Sciatic nerve (tissue), 2 donors: ENCODE data around the gene SRGAP2B. TPM values are rescaled to one million over a fixed set of nuclear protein-coding genes. Genes with fewer than 3 reads are reported as not detected.
"Not testable (repeated sequence)": the region's sequence is repeated elsewhere in the genome, so short reads cannot be mapped to it uniquely, and the experiment has no call there.

Experiments used
- ATAC-seq: fragments of 200-7000 bp; cut with Tn5 transposase; one replicate; pipeline ENCODE4 v1.9.1; 2020; ENCODE audit warnings: mild to moderate bottlenecking, moderate library complexity
- DNase-seq: peaks from one replicate; pipeline ENCODE4 v3.0.0-alpha.2; 2020; ENCODE audit warnings: low spot score
- intact Hi-C: fragments of 100-400 bp; cut with DNase I; formaldehyde crosslinking; loops from one replicate; pipeline ENCODE4 v1.14.2; 2022
- total RNA-seq: library from RNA; stranded (reverse); fragmentation: NEBNext Ultra II Directional; extraction: Animal tissue kit (Norgen Biotek cat#: 25700); gene quantifications from one replicate; pipeline ENCODE4 v1.2.1, GENCODE V29; 2021
- donor health status: DM: no; HTN: no; CAD: no.
- donor health status: DM: no; HTN: no; CAD: no.

Gene SRGAP2B
- total RNA-seq, 1 donor from 2014 or later, result 89.4 TPM

DNA sequence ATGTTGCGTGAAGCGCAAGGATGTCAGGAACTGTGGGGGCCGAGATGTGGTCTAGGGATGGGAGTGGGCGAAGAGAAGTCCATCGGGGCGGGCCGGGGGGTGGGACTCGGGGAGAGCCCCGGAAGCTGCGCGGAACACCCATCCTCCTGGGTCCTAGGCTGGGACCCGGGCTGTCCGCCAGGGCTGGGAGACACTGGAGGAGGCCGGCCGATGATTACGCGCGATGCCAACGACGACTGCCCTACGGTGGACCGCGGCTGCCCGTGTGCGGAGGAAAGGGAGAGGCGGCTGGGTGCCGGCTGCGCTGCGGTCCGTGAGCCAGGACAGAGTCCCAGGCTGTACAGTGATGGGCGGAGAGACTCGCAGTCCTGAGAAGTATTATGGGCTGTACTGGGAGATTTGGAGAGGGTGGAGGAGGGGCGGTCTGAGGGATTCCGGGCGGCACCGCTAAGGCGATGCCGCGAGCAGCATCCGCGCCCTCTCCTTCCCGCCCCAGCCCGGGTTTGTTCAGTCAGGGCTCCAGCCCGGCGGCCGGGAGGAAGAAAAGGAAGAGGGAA is 395 bp downstream of the SRGAP2B start:
- intact Hi-C loops, result not testable (repeated sequence)
- DNase-seq (peak; percentile 51), ATAC-seq (peak; percentile 67)

DNA sequence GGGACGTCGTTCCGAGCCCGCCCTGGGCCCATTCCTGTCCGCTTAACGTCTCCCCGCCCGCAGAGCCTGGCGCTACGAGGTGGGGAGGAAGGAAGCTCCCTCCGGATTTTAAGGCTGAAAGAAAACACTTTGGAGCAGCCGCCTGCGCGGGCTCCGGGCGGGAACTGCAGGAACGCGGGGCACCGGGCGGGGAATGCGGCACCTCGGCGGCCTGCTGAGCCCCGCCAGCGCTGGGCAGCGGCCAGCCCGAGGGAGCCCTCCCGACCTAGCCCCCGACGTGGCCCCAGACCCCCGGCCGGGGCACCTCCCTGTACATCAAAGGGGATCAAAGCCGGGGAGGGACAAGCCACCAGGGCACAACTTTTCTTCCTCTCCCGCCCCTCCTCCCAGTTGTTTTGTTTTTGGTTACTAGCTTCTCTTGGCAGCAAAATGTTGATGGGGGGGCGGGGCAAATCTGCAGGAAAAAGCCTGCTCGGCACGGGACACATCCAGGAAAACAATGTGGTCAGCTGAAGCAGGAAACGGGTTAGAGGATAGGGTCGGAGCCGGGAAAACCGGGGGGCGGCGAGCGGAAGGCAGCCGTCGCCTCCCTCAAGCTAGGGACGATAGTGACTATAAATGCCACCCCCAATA is 1.5 kb downstream of the SRGAP2B start:
- intact Hi-C loops, ATAC-seq: not testable (repeated sequence)
- DNase-seq, result peak; percentile 80

DNA sequence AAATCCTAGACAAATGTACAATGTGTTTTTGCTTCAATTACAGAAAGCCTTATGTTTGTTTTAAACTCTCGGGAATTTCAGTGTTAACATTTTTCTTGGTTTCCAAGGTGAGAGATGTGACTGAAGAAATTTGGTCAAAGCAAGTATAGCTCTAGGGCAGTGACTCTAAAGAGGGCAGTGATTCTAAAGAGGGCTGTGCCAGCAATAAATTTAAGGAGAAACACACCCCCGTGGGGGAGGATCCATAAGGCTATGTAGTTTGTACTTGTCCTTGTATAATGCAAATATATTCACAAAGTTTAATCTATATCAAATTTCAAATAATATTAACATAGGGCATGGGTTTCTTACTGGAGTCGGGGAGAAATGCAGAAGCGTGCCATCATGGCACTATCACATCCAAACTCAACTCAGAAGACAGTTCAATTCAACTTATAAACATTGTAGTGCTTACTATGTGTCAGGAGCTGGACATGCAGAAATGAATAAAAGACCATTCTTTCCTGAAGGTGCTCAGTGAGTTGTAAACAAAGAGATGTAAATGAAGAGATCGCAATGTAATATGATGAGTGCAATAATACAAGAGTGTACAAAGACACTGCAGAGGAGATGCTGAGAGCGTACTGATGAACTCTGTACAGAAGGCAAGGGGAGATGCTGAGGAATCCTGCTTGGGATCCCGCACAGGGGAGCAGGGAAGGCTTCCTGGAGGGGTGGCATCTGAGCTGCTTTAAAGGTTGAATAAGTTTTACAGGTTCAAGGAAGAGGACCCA is 12.5 kb downstream of the SRGAP2B start:
- ATAC-seq, DNase-seq, intact Hi-C loops: not testable (repeated sequence)

DNA sequence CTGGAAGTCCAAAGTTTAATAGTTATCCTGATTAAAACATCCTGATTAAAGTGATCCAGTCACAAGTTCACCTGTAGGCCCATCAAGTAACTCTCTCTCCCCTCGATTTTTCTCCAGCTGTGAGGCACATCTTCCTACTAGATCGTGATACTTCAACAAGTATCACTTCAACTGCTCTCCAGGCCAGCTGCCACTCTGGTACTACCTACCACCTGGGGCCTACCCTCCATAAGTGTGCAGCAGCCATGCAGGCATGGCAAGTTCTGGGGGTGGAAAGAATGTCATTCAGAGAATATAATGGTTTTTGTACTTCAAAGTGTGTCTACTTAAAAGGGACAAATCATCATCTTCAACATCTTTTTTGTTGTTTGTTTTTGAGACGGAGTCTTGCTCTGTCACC is 14.9 kb downstream of the SRGAP2B start:
- ATAC-seq, DNase-seq, intact Hi-C loops: not testable (repeated sequence)

DNA sequence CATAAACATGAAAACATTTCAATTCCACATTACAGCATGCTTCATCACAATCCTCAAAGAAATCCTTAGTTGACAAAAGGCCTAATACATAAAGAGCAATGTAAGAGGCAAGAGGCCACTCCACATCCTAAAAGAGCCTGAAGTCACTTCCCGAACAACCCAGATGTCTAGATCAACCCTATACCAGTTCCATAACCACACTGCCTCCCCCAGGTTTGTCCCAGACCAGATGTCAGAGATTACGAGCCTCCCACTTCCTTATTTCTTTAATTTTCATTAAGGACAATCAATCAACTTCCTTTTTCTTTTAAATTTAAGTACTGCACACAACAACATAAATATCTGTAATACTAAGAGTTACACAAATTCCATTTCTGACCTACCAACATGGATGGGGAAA is 15.4 kb downstream of the SRGAP2B start:
- DNase-seq, intact Hi-C loops: not testable (repeated sequence)
- ATAC-seq, result peak; percentile 54

DNA sequence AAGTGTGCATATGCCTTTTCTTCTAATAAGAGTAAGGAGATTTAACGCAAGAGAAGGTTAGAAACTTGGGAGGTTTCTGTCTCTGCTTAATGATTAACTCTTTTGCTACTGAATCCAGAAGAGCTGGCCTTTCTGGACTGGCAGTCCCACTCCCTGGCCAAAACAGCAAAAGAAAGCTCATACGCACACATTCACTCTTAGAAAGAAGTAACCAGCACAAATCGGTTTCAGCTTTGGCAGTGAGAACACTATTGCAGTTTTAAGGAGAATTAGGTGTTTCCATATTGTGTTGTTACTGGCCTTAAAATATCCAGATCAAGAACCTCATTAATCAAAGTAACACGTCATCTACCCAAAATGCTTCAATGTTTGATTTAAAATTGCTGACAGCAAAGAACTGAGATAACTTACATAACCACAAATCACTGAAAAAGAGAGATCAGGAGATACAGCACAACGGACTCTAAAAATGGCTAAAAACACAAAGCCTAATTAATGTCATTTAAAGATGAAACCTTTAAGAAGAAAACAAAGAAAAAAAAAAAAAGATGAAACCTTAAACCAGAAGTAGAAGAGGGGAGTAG is 16.2 kb downstream of the SRGAP2B start:
- intact Hi-C loops, ATAC-seq, DNase-seq: not testable (repeated sequence)

DNA sequence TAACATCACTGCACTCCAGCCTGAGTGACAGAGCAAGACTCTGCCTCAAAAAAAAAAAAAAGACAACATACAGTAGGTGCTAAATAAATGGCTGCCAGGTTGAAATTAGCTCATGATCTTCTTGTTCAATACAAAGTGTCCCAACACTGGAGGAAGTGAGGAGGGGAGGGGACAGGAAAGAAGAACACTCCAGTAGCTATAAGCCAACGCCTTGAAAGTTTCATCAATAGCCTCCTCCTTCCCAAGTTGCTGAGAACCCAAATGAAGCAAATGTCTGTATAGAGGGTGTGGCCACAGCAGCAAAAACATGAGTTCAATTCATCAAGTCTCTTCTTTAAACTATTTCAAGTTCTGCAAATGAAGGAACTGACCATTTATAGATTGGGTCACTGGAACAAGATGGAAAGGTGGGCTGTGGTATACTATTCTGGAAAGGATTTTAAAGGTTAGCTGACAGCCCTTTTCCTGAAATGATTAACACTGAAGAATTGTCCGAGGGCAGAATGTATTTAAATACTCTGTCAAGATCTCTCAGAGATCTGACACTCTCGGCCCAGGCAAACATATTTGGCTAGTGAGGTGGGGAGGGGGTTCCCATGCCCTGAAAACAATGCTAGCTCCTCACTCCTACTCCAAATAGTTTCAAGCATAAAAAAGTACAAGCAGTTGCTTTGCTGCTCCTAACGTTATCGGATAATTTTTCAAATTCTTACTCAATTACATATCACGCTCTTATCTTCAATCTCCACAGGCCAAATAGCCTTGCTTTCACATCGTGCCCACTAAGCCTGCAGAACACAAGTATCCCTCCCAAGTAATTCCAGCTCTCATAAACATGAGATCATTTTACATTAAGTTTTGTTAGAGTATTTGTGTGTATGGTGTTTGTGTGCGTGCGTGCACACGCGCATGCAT is 17.0 kb downstream of the SRGAP2B start:
- intact Hi-C loops, DNase-seq, ATAC-seq: not testable (repeated sequence)

DNA sequence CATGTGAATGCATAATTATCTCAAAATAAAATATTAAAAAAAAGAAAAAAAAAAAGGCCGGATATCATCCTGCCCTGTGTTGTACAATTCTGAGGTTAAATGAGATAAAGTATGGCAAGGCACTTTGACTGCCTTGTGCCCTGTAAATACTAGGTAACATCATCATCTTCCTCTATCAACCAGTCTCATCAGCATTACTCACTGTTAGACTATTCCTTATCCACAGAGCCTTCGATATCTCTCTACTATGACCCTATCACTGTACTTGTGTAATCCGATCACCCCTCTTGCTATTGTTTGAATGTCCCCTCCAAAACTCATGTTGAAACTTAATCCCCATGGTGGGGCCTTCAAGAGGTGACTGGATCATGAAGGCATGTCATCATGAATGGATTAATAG is 18.3 kb downstream of the SRGAP2B start:
- ATAC-seq, DNase-seq, intact Hi-C loops: not testable (repeated sequence)

DNA sequence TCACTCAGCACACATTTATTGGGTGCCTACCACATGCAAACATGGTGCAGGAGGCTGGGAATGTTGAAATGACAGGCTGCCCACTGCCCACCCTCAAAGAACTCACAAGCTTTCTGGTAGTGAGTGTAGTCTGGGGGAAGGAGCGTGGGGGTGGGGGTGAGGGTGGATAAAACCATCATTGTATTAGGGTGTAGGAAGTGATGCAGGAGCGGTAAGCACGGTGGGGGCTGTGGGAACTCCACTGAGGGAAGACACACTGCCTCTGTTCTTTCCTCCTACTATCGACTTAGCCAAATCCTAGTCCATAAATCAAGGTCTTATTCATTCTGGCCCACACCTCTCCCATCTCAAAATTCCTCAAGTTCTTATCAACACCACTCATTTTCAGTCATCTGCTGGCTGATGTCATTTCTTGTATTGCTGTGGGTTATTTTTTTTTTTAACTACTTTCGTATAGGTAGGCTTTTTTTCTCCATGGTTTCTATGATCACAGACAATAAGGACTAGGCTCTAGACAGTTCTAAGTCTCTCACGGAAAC is 21.0 kb downstream of the SRGAP2B start:
- peak; percentile 80 for ATAC-seq

DNA sequence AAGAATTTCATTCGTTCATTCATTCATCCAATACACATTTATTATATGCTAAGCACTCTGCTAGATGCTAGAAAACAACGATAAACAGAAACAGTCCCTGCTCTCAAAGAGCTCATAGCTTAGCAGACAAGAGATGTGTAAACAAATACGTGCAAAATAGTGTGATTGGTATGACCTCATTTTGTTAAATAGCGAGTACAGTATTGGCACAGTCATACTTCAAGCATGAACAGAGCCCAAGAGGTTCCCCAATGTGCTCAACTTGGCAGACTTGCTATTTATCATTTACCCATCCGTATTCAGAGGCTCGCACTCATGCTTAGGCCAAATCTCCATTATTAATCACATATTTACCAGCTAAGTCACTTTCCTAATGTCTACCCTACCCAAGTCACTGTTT is 23.6 kb downstream of the SRGAP2B start:
- ATAC-seq, intact Hi-C loops, DNase-seq: not testable (repeated sequence)

More for the DNA sequence above, 21.0 kb downstream of the SRGAP2B start:
- intact Hi-C loops, DNase-seq: not testable (repeated sequence)

DNA sequence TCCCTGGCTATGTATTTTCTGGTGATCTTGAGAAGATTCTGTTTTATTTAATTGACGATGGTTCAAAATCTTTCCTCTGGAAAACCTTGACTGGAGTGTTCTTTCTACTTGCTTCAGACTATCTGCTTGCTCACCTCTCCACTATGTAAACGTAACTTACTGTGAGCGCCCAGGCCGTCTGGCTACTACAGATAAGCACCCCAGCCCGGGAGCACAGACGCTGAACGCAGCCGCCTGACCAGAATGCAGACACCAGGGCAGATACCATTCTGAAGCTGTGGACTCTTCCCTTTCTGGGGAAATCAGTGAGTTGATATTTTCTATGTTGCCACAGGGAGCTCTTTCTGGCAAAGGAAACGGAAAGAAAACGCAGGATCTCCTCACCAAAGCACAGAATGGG is 28.6 kb downstream of the SRGAP2B start:
- DNase-seq, intact Hi-C loops, ATAC-seq: not testable (repeated sequence)

DNA sequence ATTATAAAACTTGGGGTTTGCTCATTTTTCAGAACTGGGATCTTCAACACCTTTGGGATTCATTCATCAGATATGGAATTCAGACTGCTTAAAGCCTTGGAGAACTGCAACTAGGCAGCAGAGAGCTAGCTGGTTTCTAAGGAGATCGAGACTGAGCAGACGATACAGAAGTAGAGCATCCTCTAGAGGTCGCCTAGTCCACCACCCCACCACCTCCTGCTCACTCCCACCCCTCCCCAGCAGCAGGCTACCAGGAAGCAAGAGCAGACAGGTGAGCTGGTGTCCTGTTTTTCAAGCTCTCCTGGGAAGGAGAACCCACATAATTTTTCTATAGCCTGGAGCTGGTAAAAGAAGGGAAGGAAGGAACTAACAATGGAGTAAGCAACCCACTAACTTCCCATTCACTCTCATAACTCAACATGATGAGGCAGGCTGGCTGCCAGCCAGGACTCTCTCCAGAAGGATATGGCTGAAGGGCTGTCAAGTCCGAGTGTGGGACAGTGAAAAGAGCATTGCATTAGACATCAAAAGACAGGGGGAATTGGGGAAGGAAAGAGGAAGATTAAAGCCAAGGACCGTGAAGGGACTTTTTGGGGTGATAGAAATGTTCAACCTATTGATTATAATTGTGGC is 29.8 kb downstream of the SRGAP2B start:
- intact Hi-C loops, DNase-seq: not testable (repeated sequence)
- ATAC-seq, result peak; percentile 76

DNA sequence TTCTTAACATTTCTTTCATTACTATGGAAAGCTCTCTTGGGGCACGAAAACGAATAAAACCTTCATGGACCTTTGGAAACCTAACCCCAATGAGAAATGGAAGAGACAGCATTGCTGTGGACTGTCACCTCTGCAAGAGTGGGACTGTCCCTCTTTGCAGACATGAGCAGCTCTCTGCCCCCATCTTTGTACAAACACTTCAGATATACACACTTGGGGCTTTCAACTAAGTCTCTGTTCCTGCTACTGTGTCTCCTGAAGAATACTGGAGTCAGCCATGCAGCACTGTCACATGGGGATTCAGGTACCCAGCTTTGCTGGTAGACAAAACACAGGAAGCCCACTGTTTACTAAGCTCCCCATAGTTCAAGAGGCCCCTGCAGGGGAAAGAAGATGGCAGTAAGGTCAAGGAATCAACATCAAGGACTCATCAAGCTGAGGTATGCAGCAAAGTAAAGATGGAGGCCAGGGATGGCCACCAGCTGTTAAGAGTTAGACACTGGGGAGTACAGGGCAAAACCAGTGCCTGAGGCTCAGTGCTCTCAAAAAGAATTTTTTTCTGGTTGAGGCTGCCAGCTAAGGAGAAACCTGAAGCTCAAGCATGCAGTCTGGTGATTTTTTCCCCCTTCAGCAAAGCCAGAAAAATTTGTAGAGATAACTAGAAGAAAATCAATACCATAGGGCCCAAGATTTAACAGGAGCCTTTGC is 31.0 kb downstream of the SRGAP2B start:
- ATAC-seq, intact Hi-C loops, DNase-seq: not testable (repeated sequence)

DNA sequence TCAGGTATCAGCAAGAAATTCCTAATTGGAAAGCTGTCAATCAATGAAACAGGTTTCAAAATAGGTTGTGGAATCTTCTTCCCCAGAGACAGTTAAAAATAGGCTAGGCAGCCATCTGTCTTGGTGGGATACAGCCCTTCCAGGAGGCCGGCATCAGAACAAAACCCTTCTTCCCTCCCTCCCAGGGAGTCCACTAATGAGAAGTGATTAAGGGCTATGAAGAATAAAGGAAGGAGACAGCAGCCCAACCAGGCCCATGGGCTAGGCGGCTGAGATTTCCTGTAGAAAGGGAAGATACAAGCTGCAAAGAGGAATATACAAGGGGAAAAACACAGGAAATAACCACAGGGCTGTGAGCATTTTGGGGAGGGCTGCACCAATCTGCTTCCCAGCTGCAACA is 31.8 kb downstream of the SRGAP2B start:
- ATAC-seq, DNase-seq, intact Hi-C loops: not testable (repeated sequence)

DNA sequence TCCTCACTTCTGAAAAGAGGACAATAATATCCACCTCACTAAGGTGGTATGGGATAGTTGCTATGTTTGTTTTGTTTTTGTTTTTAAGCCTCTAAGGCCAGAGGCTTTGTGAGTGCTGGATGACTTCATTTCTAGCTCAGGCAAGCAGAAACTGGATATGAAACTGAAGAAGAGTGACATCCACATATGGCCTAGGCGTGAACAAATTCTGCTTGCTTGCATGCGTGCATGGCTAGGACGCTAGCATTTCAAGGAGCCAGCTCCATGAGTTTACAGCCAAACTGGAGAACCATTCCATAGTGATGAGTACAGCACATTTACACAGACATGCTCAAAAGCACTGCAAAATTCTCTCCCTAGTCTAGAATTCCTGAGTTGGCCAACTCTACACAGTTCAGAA is 36.9 kb downstream of the SRGAP2B start:
- DNase-seq, intact Hi-C loops: not testable (repeated sequence)
- peak; percentile 55 for ATAC-seq

DNA sequence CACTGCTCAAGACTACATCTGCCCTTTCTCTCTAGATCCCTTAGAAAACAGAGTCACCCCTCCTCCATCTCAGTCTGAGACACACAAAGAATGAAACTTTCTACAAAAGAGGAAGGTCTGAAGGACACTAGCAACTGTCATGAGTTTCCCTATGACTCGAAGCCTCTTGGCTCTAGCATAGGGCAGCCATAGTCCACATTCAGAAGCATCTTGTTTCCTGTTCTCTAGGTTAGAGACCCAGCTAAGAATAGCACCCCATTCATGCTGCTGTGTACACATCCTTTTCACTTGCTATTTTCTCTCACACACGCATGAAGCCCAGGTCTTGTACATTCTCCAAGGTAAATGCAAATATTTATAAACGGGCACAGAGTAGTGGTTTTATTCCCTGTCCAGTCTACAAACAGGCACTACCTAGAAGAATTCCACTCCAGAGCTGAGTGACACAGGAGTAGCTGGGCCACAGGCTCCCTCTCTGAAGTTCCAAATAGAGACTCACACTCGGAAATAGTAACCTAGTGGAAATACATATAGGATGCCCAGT is 39.8 kb downstream of the SRGAP2B start:
- intact Hi-C loops, DNase-seq: not testable (repeated sequence)
- ATAC-seq, result peak; percentile 85

DNA sequence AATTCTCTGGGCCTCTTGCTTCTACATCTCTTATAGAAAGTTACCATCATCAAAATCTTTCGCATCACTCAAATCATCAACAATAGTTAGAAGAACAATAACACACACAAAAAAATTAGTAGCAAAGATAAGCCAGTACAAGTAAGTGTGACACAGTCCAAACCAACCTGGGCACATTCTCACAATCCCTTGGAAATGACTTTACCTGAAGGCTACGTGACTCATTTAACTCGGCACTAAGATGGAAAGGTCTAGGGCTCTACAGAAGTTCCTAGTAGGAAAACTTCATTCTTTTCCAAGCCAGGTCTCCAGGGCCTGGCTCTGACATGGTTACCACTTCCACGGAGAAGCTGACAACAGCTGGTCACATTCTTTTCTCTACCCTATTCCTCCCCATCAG is 41.7 kb downstream of the SRGAP2B start:
- ATAC-seq, intact Hi-C loops, DNase-seq: not testable (repeated sequence)
